IMR-90 (cell line): ENCODE results near the gene IL16. TPM values are rescaled to one million over a fixed set of nuclear protein-coding genes. Genes with fewer than 3 reads are reported as not detected.

Experiments used
- ATAC-seq: fragments of 200-7000 bp; cut with Tn5 transposase; 2 replicates; pipeline ENCODE4 v1.9.1; 2020; ENCODE audit warnings: low read depth, mild to moderate bottlenecking, moderate library complexity
- BruUV-seq: library from RNA; stranded (reverse); fragments of 400-500 nt; replicated peaks from 2 replicates; lab custom pipeline; 2021; lab: Mats Ljungman, UMichigan
- CTCF ChIA-PET: fragments of 300-600 bp; formaldehyde crosslinking; extraction: SDS; loops from one replicate; lab custom pipeline; 2021; ENCODE audit warnings: antibody characterized with exemption; lab: Yijun Ruan, JAX
- POLR2A ChIA-PET: fragments of 300-600 bp; sonication (Branson Sonifier 250); formaldehyde crosslinking; loops from one replicate; lab custom pipeline; 2022; ENCODE audit warnings: antibody characterized with exemption; ENCODE audit not compliant: unreplicated experiment; lab: Charles Lee
- DNase-seq: peaks from one replicate; pipeline ENCODE4 v3.0.0; 2013
- H2AFZ ChIP-seq: replicated peaks from 2 replicates; pipeline ENCODE3; 2013; ENCODE audit warnings: low read length, mild to moderate bottlenecking; ENCODE audit not compliant: poor library complexity
- H2AK5ac ChIP-seq: 2 replicates; pipeline ENCODE4 v1.6.1; 2013; ENCODE audit warnings: low read depth, low read length, inconsistent platforms
- H2AK9ac ChIP-seq: replicated peaks from 2 replicates; pipeline ENCODE3; 2013; ENCODE audit warnings: mild to moderate bottlenecking, low read depth, low read length, moderate library complexity; ENCODE audit not compliant: poor library complexity
- H2BK120ac ChIP-seq: 2 replicates; pipeline ENCODE4 v1.6.1; 2013; ENCODE audit warnings: low read depth, low read length, inconsistent platforms
- H2BK15ac ChIP-seq: 3 replicates; pipeline ENCODE4 v1.6.1; 2013; ENCODE audit warnings: low read depth, low read length, inconsistent platforms
- H2BK20ac ChIP-seq: 2 replicates; pipeline ENCODE4 v1.6.1; 2013; ENCODE audit warnings: low read depth, mild to moderate bottlenecking, inconsistent platforms, low read length, moderate library complexity
- H2BK5ac ChIP-seq: 2 replicates; pipeline ENCODE4 v1.6.1; 2013; ENCODE audit warnings: mild to moderate bottlenecking, low read depth, low read length, inconsistent platforms; ENCODE audit not compliant: poor library complexity, severe bottlenecking
- H3K14ac ChIP-seq: replicated peaks from 2 replicates; pipeline ENCODE4 v1.6.1; 2013; ENCODE audit warnings: low read depth, low read length, inconsistent platforms
- H3K18ac ChIP-seq: 2 replicates; pipeline ENCODE4 v1.6.1; 2013; ENCODE audit warnings: low read depth, low read length, control low read depth
- H3K23ac ChIP-seq: 2 replicates; pipeline ENCODE4 v1.6.1; 2013; ENCODE audit warnings: low read depth, low read length, inconsistent platforms
- H3K27ac ChIP-seq: 2 replicates; pipeline ENCODE4 v1.5.1; 2013; ENCODE audit warnings: mild to moderate bottlenecking, control low read depth, low read length; ENCODE audit not compliant: insufficient read depth
- H3K27me3 ChIP-seq: 2 replicates; pipeline ENCODE4 v1.6.1; 2013; ENCODE audit warnings: low read length; ENCODE audit not compliant: control insufficient read depth, insufficient read depth
- H3K36me3 ChIP-seq: 2 replicates; pipeline ENCODE4 v1.6.1; 2013; ENCODE audit warnings: low read length, mixed read lengths; ENCODE audit not compliant: control insufficient read depth, insufficient read depth
- H3K4ac ChIP-seq: 2 replicates; pipeline ENCODE4 v1.6.1; 2013; ENCODE audit warnings: low read depth, low read length, inconsistent platforms
- H3K4me1 ChIP-seq: 2 replicates; pipeline ENCODE4 v1.6.1; 2013; ENCODE audit warnings: low read length, mixed read lengths; ENCODE audit not compliant: control insufficient read depth, insufficient read depth
- H3K4me2 ChIP-seq: 2 replicates; pipeline ENCODE4 v1.6.1; 2013; ENCODE audit warnings: low read depth, mild to moderate bottlenecking, control low read depth, low read length, moderate library complexity
- H3K4me3 ChIP-seq: 2 replicates; pipeline ENCODE4 v1.5.1; 2013; ENCODE audit warnings: low read depth, mild to moderate bottlenecking, control low read depth, low read length, moderate library complexity; ENCODE audit not compliant: insufficient read depth
- H3K56ac ChIP-seq: 2 replicates; pipeline ENCODE4 v1.6.1; 2013; ENCODE audit warnings: low read length, inconsistent platforms; ENCODE audit not compliant: insufficient read depth; ENCODE audit errors: extremely low read depth
- H3K79me1 ChIP-seq, 2 experiments: 2 replicates each; pipeline ENCODE4 v1.6.1; 2013; ENCODE audit warnings: low read length in 2 of 2, inconsistent platforms in 1 of 2, low read depth in 1 of 2
- H3K9ac ChIP-seq: 2 replicates; pipeline ENCODE4 v1.6.1; 2013; ENCODE audit warnings: low read depth, low read length, control low read depth
- H3K9me1 ChIP-seq: 2 replicates; pipeline ENCODE4 v1.6.1; 2013; ENCODE audit warnings: low read length, inconsistent platforms; ENCODE audit not compliant: insufficient read depth
- H3K9me3 ChIP-seq: 2 replicates; pipeline ENCODE4 v1.6.1; 2013; ENCODE audit warnings: low read length; ENCODE audit not compliant: control insufficient read depth, insufficient read depth
- H4K20me1 ChIP-seq: 2 replicates; pipeline ENCODE4 v1.6.1; 2013; ENCODE audit warnings: low read length, inconsistent platforms; ENCODE audit not compliant: insufficient read depth
- H4K5ac ChIP-seq: 2 replicates; pipeline ENCODE4 v1.6.1; 2013; ENCODE audit warnings: mild to moderate bottlenecking, low read depth, low read length, control low read depth
- H4K8ac ChIP-seq, 2 experiments: 2 replicates each; pipeline ENCODE4 v1.6.1; 2013; ENCODE audit warnings: low read depth in 2 of 2, low read length in 2 of 2, control low read depth in 1 of 2, inconsistent platforms in 1 of 2
- H4K91ac ChIP-seq: 2 replicates; pipeline ENCODE4 v1.6.1; 2013; ENCODE audit warnings: low read depth, low read length, inconsistent platforms; ENCODE audit not compliant: insufficient read depth
- CEBPB ChIP-seq: IDR thresholded peaks from 2 replicates; pipeline ENCODE4 v1.6.1; 2012; ENCODE audit warnings: low read depth, low read length, improper control_type of control experiment
- CHD1 ChIP-seq: IDR thresholded peaks from 2 replicates; pipeline ENCODE4 v1.6.1; 2012; ENCODE audit warnings: low read depth, low read length, improper control_type of control experiment
- FOS ChIP-seq: fragments of 150-350 bp; IDR thresholded peaks from 2 replicates; pipeline ENCODE4 v1.6.1; 2016; ENCODE audit warnings: low read depth, low read length
- MAFK ChIP-seq: IDR thresholded peaks from 2 replicates; pipeline ENCODE4 v1.6.1; 2012; ENCODE audit warnings: low read depth, low read length, improper control_type of control experiment
- MAZ ChIP-seq: IDR thresholded peaks from 2 replicates; pipeline ENCODE4 v1.6.1; 2012; ENCODE audit warnings: low read depth, mild to moderate bottlenecking, low read length, improper control_type of control experiment, moderate library complexity, borderline replicate concordance
- NFE2L2 ChIP-seq: fragments of 150-350 bp; IDR thresholded peaks from 2 replicates; pipeline ENCODE4 v1.6.1; 2016; ENCODE audit warnings: low read depth, mild to moderate bottlenecking, low read length
- POLR2A ChIP-seq: IDR thresholded peaks from 2 replicates; pipeline ENCODE4 v1.6.1; 2012; ENCODE audit warnings: mild to moderate bottlenecking, low read depth, low read length
- RAD21 ChIP-seq: IDR thresholded peaks from 2 replicates; pipeline ENCODE4 v1.6.1; 2012; ENCODE audit warnings: low read length, improper control_type of control experiment
- RCOR1 ChIP-seq: IDR thresholded peaks from 2 replicates; pipeline ENCODE4 v1.6.1; 2012; ENCODE audit warnings: mild to moderate bottlenecking, low read length, improper control_type of control experiment; ENCODE audit not compliant: insufficient replicate concordance
- SMC3 ChIP-seq: fragments of 150-350 bp; IDR thresholded peaks from 2 replicates; pipeline ENCODE4 v1.6.1; 2016; ENCODE audit warnings: low read depth, mild to moderate bottlenecking, antibody characterized with exemption, low read length, moderate library complexity
- WGBS, 2 experiments: methylation state at CpG; one replicate each; pipeline versions ENCODE4 v1.1.5 to v1.1.7; 2013; ENCODE audit warnings: missing lambda C conversion rate in 2 of 2; ENCODE audit not compliant: insufficient read length in 1 of 2; ENCODE audit errors: extremely low coverage in 2 of 2; 5-methylcytosine and 5-hydroxymethylcytosine counted together
- dilution Hi-C: fragments of 300-500 bp; cut with HindIII; formaldehyde crosslinking; loops from one replicate; pipeline ENCODE4 v1.14.3; 2018; ENCODE audit warnings: low sequenced_read_pairs; ENCODE audit not compliant: unreplicated experiment
- in situ Hi-C: fragments of 300-500 bp; cut with MboI; formaldehyde crosslinking; loops from 3 replicates; pipeline ENCODE4 v1.14.3; 2019; ENCODE audit warnings: low sequenced_read_pairs, inconsistent platforms, mixed read lengths
- intact Hi-C: fragments of 100-400 bp; cut with micrococcal nuclease; formaldehyde crosslinking; loops from 2 replicates; pipeline ENCODE4 v1.10.0; 2022
- polyA plus RNA-seq, 3 experiments: library from polyadenylated mRNA; depleted of rRNA; stranded (reverse); fragments of >200 nt; gene quantifications; 2 replicates each; pipeline ENCODE4 v1.2.3, GENCODE V29; 2012; ENCODE audit warnings: low replicate concordance in 1 of 3
- total RNA-seq: library from RNA; depleted of rRNA; stranded (reverse); fragments of >200 nt; gene quantifications from 2 replicates; pipeline ENCODE4 v1.2.3, GENCODE V29; 2012
- TF ChIP-seq, protein P1 (sequence below): fragments of 150-350 bp; IDR thresholded peaks from 2 replicates; pipeline ENCODE4 v1.6.1; 2017; ENCODE audit warnings: mild to moderate bottlenecking, antibody characterized with exemption, low read length, low read depth
- TF ChIP-seq, protein P2 (sequence below): conservative IDR thresholded peaks from 2 replicates; pipeline ENCODE4 v1.5.1; 2012; ENCODE audit warnings: mild to moderate bottlenecking, low read depth, low read length, improper control_type of control experiment
- TF ChIP-seq, protein P3 (sequence below): fragments of 150-350 bp; IDR thresholded peaks from 2 replicates; pipeline ENCODE4 v1.6.1; 2016; ENCODE audit warnings: low read depth, mild to moderate bottlenecking, low read length, moderate library complexity, borderline replicate concordance

The IL16 gene
- total and polyA plus RNA-seq, 2 of the 4 experiments (the other 2 are of a cell fraction), result 0.18 to 0.27 TPM

DNA sequence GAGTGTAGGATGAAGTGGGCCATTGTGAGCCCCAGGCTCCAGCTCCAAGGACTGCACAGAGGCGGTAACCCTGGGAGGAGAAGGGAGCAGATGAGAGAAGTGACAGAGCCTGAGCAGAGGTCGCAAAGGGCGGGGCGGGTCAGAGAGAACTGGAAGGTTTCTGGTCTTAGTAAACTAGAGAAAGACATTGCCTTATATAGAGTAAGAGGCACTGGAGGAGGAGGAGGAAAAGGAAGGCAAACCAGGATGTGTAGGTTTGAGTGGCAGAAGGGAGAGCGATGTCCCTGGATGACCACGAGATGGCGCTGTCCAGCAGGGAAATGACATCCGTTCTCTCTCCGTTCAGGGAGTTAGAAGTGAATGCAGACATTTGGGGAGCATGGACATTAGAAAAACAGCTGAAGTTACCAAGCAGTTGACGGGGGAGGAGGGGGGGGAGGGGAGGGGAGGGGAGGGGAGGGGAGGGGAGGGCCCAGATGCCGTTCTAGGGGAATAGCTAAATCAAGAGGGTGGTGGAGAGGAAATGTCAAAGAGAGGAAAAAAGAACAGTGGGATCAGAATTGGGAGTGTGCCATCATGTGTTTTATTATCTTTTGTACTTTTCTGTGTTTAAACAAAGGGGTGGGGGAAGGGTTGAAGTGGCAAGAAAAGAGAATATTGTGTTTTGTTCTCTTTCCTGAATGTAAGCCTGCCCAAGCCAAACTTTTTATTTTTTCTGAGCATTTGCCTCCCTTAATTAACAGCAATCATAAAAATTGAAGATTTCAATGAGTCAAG, 78.4 kb downstream of the IL16 start:
- no peak overlapping the region for H3K4me3 ChIP-seq
- peak overlapping the region; percentile 13; the same call in 1 of the 2 replicates for H4K5ac ChIP-seq
- H3K79me1 ChIP-seq, result no peaks in the 10 kb centered on the region
- no peak overlapping the region for H4K91ac ChIP-seq
- no peak overlapping the region for H2BK5ac ChIP-seq
- peak overlapping the region; percentile 33 for H2AFZ ChIP-seq
- no peak overlapping the region for H3K4ac ChIP-seq
- no peak overlapping the region for H2BK20ac ChIP-seq
- intact Hi-C loops (loop anchor here (1.0 to 2.0 kb wide), 4 partner anchors 61 to 772 kb away; no protein-coding TSS in a partner anchor), dilution Hi-C loops (no loop called here), in situ Hi-C loops (no loop called here)
- peaks cover 3% of the 10 kb centered on the region; the same call in 1 of the 2 replicates for H3K9me1 ChIP-seq
- no peaks in the 10 kb centered on the region for H3K27me3 ChIP-seq
- CTCF ChIA-PET, result interaction anchor here (0.6 to 2.3 kb wide), 15 partner anchors 8 to 136 kb away, joined by 3 to 23 read pairs (median 5); partner anchors contain the start of gene STARD5
- no TSS peak for BruUV-seq
- H2BK15ac ChIP-seq, result no peak overlapping the region
- ATAC-seq, result peak; percentile 91
- no peak overlapping the region; the same call in 1 of the 2 replicates for H3K18ac ChIP-seq
- POLR2A ChIA-PET, result interaction anchor here (0.5 kb wide), 1 partner anchor 305 kb away, joined by 3 read pairs; no protein-coding TSS in a partner anchor
- no peak overlapping the region; the same call in 1 of the 2 replicates for H3K27ac ChIP-seq
- H3K9me3 ChIP-seq, result peaks cover 3% of the 10 kb centered on the region; the same call in 1 of the 2 replicates
- peaks cover 11% of the 10 kb centered on the region; the same call in 1 of the 2 replicates for H3K36me3 ChIP-seq
- H3K4me1 ChIP-seq, result peaks cover 9% of the 10 kb centered on the region
- no peaks in the 10 kb centered on the region for H4K20me1 ChIP-seq
- H4K8ac ChIP-seq, result peak overlapping the region in 1 of 2 experiments; percentile 8; a peak in 1 of 4 replicates
- DNase-seq, result peak; percentile 86
- H2AK5ac ChIP-seq, result no peak overlapping the region
- no peak overlapping the region for H3K4me2 ChIP-seq
- no peak overlapping the region for H3K56ac ChIP-seq
- no peak overlapping the region for H3K9ac ChIP-seq
- H3K14ac ChIP-seq, result no peak overlapping the region
- no peak overlapping the region for H2BK120ac ChIP-seq
- WGBS, 2 experiments, result 100% methylated on average over 1 of the region's 11 CpGs; no CpG with 5 or more reads in 1 of the 2 experiments
- H2AK9ac ChIP-seq, result peak overlapping the region; percentile 56
- no peak overlapping the region for H3K23ac ChIP-seq
- no peak for TF ChIP-seq POLR2A
- peak; percentile 98 for TF ChIP-seq RAD21
- TF ChIP-seq, protein P1, sequence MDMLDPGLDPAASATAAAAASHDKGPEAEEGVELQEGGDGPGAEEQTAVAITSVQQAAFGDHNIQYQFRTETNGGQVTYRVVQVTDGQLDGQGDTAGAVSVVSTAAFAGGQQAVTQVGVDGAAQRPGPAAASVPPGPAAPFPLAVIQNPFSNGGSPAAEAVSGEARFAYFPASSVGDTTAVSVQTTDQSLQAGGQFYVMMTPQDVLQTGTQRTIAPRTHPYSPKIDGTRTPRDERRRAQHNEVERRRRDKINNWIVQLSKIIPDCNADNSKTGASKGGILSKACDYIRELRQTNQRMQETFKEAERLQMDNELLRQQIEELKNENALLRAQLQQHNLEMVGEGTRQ, result no peak
- no peak for TF ChIP-seq MAFK
- TF ChIP-seq RCOR1, result no peak
- TF ChIP-seq, protein P2, sequence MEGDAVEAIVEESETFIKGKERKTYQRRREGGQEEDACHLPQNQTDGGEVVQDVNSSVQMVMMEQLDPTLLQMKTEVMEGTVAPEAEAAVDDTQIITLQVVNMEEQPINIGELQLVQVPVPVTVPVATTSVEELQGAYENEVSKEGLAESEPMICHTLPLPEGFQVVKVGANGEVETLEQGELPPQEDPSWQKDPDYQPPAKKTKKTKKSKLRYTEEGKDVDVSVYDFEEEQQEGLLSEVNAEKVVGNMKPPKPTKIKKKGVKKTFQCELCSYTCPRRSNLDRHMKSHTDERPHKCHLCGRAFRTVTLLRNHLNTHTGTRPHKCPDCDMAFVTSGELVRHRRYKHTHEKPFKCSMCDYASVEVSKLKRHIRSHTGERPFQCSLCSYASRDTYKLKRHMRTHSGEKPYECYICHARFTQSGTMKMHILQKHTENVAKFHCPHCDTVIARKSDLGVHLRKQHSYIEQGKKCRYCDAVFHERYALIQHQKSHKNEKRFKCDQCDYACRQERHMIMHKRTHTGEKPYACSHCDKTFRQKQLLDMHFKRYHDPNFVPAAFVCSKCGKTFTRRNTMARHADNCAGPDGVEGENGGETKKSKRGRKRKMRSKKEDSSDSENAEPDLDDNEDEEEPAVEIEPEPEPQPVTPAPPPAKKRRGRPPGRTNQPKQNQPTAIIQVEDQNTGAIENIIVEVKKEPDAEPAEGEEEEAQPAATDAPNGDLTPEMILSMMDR, result peak; percentile 92
- TF ChIP-seq NFE2L2, result no peak
- TF ChIP-seq, protein P3, sequence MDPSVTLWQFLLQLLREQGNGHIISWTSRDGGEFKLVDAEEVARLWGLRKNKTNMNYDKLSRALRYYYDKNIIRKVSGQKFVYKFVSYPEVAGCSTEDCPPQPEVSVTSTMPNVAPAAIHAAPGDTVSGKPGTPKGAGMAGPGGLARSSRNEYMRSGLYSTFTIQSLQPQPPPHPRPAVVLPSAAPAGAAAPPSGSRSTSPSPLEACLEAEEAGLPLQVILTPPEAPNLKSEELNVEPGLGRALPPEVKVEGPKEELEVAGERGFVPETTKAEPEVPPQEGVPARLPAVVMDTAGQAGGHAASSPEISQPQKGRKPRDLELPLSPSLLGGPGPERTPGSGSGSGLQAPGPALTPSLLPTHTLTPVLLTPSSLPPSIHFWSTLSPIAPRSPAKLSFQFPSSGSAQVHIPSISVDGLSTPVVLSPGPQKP, result no peak
- TF ChIP-seq CHD1, result no peak
- no peak; the same call in 1 of the 2 replicates for TF ChIP-seq MAZ
- no peak for TF ChIP-seq CEBPB
- TF ChIP-seq FOS, result no peak
- peak; percentile 98 for TF ChIP-seq SMC3
